Loucy (cell line): ENCODE results near the gene MLLT10.
A peak's percentile ranks its signal among the peaks of the same experiment; 100 is the strongest.
"Not testable (repeated sequence)": the region's sequence is repeated elsewhere in the genome, so short reads cannot be mapped to it uniquely, and the experiment has no call there.

Experiments
- H2AFZ ChIP-seq: fragments of 200-600 bp; sonication (generic); 2 replicates; pipeline ENCODE4 v1.6.0; 2016; ENCODE audit warnings: antibody characterized with exemption, mild to moderate bottlenecking, low read length, moderate library complexity
- H3F3A ChIP-seq: fragments of 200-600 bp; 2 replicates; pipeline ENCODE4 v1.6.0; 2016; ENCODE audit warnings: antibody characterized with exemption, low read depth, mild to moderate bottlenecking
- H3K27me3 ChIP-seq: fragments of 200-600 bp; sonication (generic); 2 replicates; pipeline ENCODE4 v1.6.1; 2014; ENCODE audit warnings: low read length, mild to moderate bottlenecking; ENCODE audit not compliant: insufficient read depth, poor library complexity, severe bottlenecking
- H3K36me3 ChIP-seq: fragments of 200-600 bp; sonication (generic); 2 replicates; pipeline ENCODE4 v1.6.1; 2016; ENCODE audit warnings: low read length; ENCODE audit not compliant: insufficient read depth
- H3K4me1 ChIP-seq: fragments of 200-600 bp; sonication (generic); 2 replicates; pipeline ENCODE4 v1.5.1; 2014; ENCODE audit warnings: low read length, mild to moderate bottlenecking; ENCODE audit not compliant: insufficient read depth, poor library complexity, severe bottlenecking
- H3K4me2 ChIP-seq: fragments of 200-600 bp; sonication (generic); 2 replicates; pipeline ENCODE4 v1.6.0; 2014; ENCODE audit warnings: antibody characterized with exemption, low read length, low read depth, mild to moderate bottlenecking; ENCODE audit not compliant: poor library complexity, severe bottlenecking
- H3K4me3 ChIP-seq: fragments of 200-600 bp; sonication (generic); 2 replicates; pipeline ENCODE4 v1.5.1; 2014; ENCODE audit warnings: low read length, mild to moderate bottlenecking, mixed read lengths; ENCODE audit not compliant: poor library complexity, severe bottlenecking
- H3K79me2 ChIP-seq: fragments of 200-600 bp; sonication (generic); 2 replicates; pipeline ENCODE4 v1.6.1; 2014; ENCODE audit warnings: low read length; ENCODE audit not compliant: insufficient read depth
- H3K9ac ChIP-seq: fragments of 200-600 bp; sonication (generic); 2 replicates; pipeline ENCODE4 v1.6.0; 2014; ENCODE audit warnings: mild to moderate bottlenecking, low read depth, low read length, moderate library complexity; ENCODE audit not compliant: poor library complexity, severe bottlenecking
- H3K9me2 ChIP-seq: fragments of 200-600 bp; sonication (generic); replicated peaks from 2 replicates; pipeline ENCODE4 v1.6.1; 2016; ENCODE audit warnings: low read depth, low read length, mixed read lengths
- H3K9me3 ChIP-seq: fragments of 200-600 bp; sonication (generic); 2 replicates; pipeline ENCODE4 v1.6.1; 2014; ENCODE audit warnings: mild to moderate bottlenecking, antibody characterized with exemption, low read length, low read depth; ENCODE audit not compliant: insufficient read depth
- H4K20me1 ChIP-seq: fragments of 200-600 bp; sonication (generic); 2 replicates; pipeline ENCODE4 v1.6.0; 2014; ENCODE audit warnings: antibody characterized with exemption, low read length, mild to moderate bottlenecking; ENCODE audit not compliant: insufficient read depth, poor library complexity, severe bottlenecking
- CTCF ChIP-seq: fragments of 200-600 bp; sonication (generic); conservative IDR thresholded peaks from 2 replicates; pipeline ENCODE4 v1.5.1; 2014; ENCODE audit warnings: mild to moderate bottlenecking, antibody characterized with exemption, low read length
- EZH2phosphoT487 ChIP-seq: fragments of 200-600 bp; IDR thresholded peaks from 2 replicates; pipeline ENCODE4 v1.6.1; 2018; ENCODE audit warnings: antibody characterized with exemption, mild to moderate bottlenecking, moderate library complexity, borderline replicate concordance

MLLT10 gene

GRCh38 chr10:21623291-21623690 lies 89.3 kb downstream of the MLLT10 start:
- H3K9me2 ChIP-seq: no peaks in the 10 kb centered on the region
- peaks cover 29% of the 10 kb centered on the region; the same call in 1 of the 2 replicates for H3K36me3 ChIP-seq
- peaks cover 16% of the 10 kb centered on the region for H3K4me1 ChIP-seq
- no peak overlapping the region for H3K9ac ChIP-seq
- no peak overlapping the region for H2AFZ ChIP-seq
- H3K9me3 ChIP-seq: no peaks in the 10 kb centered on the region
- H4K20me1 ChIP-seq: no peaks in the 10 kb centered on the region
- H3K27me3 ChIP-seq: no peaks in the 10 kb centered on the region
- TF ChIP-seq CTCF (no peak), EZH2phosphoT487 (no peak)
- H3K4me3 ChIP-seq: no peak overlapping the region
- peaks cover 5% of the 10 kb centered on the region for H3K79me2 ChIP-seq
- no peaks in the 10 kb centered on the region for H3F3A ChIP-seq
- H3K4me2 ChIP-seq: no peak overlapping the region

- H3K4me1 ChIP-seq: peaks cover 16% of the 10 kb centered on the region
- H3F3A ChIP-seq, H3K79me2 ChIP-seq: not testable (repeated sequence)
Observed at GRCh38 chr10:21624421-21624820, 90.4 kb downstream of the MLLT10 start.

GRCh38 chr10:21624951-21625350 lies 90.9 kb downstream of the MLLT10 start:
- Histone ChIP-seq H3K79me2 (peaks cover 4% of the 10 kb centered on the region), H3K36me3 (peaks cover 28% of the 10 kb centered on the region; the same call in 1 of the 2 replicates), H3K4me1 (peaks cover 16% of the 10 kb centered on the region), H3K4me2 (peak overlapping the region; percentile 30), H3F3A (no peaks in the 10 kb centered on the region), H3K9me3 (no peaks in the 10 kb centered on the region), H3K9ac (no peak overlapping the region), H3K9me2 (no peaks in the 10 kb centered on the region), H2AFZ (no peak overlapping the region), H4K20me1 (no peaks in the 10 kb centered on the region), H3K27me3 (no peaks in the 10 kb centered on the region), H3K4me3 (no peak overlapping the region)
- TF ChIP-seq EZH2phosphoT487 (no peak), CTCF (no peak)

More at GRCh38 chr10:21624421-21624820, 90.4 kb downstream of the MLLT10 start:
- H3K9me3 ChIP-seq, H3K27me3 ChIP-seq, H2AFZ ChIP-seq, H3K9me2 ChIP-seq, H3K9ac ChIP-seq, H4K20me1 ChIP-seq, H3K4me2 ChIP-seq, H3K4me3 ChIP-seq: not testable (repeated sequence)
- peaks cover 27% of the 10 kb centered on the region; the same call in 1 of the 2 replicates for H3K36me3 ChIP-seq

- Histone ChIP-seq H3K4me1 (peaks cover 16% of the 10 kb centered on the region), H3K36me3 (peaks cover 31% of the 10 kb centered on the region; the same call in 1 of the 2 replicates), H3K9me3 (no peaks in the 10 kb centered on the region), H2AFZ (no peak overlapping the region), H4K20me1 (no peaks in the 10 kb centered on the region), H3K79me2 (peaks cover 4% of the 10 kb centered on the region), H3K9ac (no peak overlapping the region), H3K9me2 (no peaks in the 10 kb centered on the region), H3F3A (no peaks in the 10 kb centered on the region), H3K27me3 (no peaks in the 10 kb centered on the region), H3K4me3 (no peak overlapping the region), H3K4me2 (peak overlapping the region; percentile 30)
- TF ChIP-seq CTCF (no peak), EZH2phosphoT487 (no peak)
Observed at GRCh38 chr10:21625623-21626229, 91.7 kb downstream of the MLLT10 start.
